DMS153 treated with DMSO at 0.1 percent for 48 hours (cell line): ENCODE measurements around the gene LOXHD1.

Experiments
- DNase-seq: peaks from one replicate; lab custom pipeline; 2025; ENCODE audit not compliant: unreplicated experiment; lab: John Stamatoyannopoulos, UW

LOXHD1 gene

DNA sequence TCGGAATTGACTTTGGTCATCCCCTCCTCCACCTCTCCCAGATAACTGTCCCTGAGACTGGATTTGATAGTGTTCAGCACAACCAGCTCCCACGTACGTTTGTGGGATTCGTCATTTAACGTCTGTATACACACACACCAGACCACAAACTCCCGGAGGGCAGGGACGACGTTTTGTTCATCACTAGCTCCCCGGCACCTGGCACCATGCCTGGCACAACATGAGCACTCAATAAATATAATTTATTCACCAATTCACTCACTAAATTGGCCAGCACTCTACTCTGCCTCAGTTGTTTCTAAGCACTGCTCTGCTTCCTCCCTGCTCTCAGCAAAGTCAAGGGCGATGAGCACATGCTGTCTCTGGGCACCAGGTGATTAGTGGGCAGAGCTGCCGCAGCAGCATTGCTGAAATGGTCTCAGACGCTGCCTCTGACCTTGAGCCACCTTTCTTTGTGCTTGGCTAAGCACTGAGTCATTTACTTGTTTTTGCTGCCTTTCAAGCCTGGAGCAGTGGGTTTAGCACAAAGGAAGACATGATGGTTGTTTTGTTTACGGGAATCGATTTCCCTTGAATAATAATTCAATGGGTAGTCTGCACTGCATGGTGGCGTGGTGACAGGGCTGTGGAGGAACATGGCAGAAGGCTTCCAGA, 19.3 kb upstream of the LOXHD1 start:
- no peak for DNase-seq

DNA sequence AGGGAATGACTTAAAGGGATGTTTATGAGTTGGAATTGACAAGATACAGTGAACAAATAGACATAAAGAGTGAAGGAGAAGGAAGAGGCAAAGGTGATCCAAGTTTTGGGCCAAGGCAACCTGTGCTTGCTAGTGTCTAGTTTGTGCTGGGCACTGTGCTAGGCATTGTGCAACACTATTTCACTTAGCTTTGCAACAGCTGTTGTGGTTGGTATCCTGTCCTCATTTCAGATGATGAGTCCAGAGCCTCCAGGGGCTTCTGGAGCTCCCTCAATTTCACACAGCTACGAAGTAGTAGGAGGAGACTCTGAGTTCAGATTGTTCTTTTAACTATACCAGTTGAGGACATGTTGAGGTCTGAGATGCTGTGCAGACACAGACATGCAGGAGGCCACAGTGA, 18.1 kb upstream of the LOXHD1 start:
- DNase-seq: no peak

DNA sequence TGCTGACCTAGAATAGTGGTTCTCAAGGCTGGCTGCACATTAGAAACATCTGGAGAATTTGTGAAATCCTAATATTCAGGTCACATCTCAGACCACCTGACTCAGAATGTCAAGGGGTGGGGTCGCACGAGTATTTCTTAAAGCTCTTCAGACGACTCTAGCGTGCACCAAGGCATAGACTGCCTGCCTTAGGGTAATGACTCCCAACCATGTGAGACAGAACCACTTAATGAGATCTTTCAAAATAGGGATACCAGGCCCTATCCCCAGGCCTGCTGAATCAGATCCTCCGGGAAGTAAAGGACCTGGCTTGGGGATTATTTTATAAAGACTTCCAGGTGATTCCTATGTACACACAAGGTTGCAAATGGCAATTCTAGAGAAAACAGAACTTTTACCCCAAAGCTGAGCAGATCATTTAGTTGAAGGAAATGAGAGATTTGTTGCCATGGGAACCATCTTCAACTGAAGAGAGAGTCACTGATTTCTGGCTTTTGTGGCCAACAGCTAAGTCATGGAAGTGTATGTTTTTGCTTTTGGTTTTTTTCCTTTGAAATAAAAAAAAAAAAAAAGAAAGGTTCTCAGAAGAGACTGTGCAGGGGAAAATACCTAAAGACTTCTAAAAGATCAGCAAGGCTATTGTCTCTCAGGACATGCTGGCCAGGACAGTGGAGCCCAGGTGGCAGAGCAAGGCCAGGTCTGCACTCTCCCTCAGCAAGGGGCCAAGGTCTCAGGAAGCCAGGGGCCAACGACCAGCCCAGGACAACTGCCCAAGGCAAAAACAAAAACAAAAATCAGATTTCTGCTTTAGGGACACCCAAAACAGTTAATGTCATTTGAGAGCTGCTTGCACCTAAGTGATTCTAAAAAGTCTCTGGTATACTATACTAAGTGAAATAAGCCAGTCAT, 15.3 kb upstream of the LOXHD1 start:
- no peak for DNase-seq

GRCh38 chr18:46668694-46669093, 11.7 kb upstream of the LOXHD1 start:
- DNase-seq: no peak

DNA sequence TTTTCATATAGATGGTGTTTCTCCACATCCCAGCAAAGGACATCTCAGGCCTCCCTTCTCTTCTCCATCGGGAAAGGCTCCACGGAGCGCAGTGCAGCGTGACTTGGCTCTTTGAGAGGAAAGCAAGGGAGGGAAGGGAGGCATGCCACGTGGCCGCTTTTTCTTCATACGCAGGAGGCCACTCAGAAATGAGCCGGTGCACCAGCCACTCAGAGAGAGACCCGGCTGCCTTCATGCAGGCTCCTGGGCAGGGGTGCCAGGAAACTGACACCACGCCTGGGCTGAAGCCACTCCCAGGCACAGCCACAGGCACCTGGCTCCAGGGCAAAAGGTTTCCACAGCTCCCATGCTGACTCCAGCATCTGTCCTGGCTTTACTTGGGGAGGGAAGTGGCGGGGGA, 11.1 kb upstream of the LOXHD1 start:
- DNase-seq: no peak

- DNase-seq: no peak
Observed at GRCh38 chr18:46663539-46663938, 6.5 kb upstream of the LOXHD1 start.

DNA sequence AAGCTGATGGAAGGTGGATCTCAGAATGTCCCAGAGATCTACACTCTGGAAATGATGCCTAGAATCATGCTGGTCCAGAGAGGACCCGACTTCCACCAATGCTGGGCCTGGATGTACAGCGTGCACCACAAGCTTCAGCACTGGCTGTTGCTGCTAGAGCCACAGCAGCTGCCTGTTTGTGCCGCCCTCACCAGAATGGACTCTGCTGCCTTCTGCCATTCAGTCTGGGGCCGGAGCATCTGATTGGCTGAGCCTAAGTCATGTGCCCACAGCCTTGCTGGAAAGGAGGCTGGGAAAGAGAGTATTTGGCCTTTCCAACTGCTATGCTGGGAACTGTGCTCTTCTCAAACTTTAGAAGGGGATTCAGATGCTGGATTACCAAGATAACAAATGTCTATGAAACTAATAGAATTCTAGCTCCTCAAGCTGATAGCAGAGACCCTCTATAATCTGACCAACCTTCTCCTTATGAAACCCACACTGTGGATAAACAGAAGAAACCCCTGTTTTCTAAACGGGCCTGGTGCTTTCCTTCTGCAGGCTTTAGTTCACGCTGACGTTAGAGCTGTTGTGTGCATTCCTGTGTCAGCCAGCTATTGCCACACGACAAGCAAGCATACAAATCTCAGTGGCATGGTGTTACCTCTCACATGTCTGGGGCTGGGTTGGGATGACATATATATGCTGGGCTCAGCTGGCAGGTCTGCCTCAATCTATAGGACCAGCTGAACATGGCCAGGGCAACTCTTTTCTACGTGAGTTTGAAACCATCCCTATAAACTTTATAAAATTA, 4.1 kb upstream of the LOXHD1 start:
- no peak for DNase-seq

DNA sequence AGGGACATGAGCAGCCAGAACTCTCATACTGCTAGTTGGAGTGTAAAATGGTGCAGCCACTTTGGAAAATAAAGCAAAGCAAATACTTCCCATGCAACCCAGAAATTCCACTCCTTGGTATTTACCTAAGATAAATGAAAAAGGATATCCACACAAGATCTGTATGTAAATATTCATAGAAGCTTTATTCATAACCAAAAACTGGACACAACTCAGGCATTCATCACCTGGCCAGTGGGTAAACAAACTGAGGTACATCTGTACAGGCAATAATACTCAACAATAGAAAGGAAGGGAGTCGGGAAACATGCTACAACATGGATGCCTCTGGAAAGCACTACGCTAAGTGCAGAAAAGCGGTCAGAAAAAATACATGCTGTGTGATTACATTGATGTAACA, 2.5 kb upstream of the LOXHD1 start:
- DNase-seq: no peak

DNA sequence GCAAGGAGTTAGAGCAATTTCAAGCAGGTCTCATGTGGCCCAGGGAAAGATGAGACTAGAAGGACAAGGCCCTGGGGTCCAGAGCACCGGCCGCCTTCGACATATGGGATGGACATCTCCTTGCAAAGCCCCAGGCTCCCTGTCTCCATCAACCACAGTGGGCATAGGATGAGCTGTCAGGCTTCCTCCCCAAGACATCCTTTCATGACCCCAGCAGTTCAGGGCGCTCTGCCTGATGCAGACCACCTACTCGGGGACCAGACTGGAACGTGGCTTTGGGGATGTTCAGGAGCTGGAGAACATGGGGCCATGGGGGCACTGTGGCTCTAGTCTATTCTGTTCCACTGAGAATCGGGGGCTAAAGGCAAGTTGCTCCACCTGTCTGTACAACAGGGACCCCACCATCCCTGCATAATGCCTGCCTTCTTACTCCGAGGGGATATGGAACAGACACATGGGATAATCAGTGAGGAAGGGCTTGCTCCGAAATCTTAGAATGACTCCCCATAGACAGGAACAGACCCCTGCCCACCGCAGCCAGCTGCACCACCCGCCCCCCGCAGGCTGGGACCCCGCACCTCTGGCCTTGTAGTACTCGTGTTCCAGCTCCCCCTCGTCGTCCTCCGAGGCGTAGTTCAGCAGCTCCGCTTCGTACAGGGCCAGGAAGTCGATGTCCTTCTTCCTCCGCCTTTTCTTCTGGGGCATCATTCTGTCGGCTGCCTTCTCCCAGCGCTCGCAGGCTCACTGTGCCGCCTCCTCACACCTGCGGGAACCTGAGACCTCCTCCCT, 500 bp downstream of the LOXHD1 start:
- DNase-seq: no peak

DNA sequence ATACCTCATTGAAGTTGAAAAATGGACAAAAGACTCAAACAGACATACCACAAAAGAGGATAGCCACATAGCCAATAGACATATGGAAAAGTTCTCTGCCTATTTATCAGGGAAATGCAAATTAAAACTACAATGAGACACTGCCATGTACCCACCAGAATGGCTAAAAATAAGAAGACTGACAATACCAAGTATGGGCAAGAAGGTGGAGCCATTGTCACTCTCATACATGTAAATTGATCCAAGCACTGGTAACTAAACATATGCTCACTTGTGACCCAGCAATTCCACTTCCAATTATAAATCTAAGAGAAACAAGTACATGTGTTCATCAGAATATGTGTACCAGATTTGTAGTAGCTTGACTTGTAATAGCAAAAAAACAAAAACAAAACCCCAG, 4.6 kb downstream of the LOXHD1 start:
- no peak for DNase-seq

GRCh38 chr18:46650681-46651080, 6.3 kb downstream of the LOXHD1 start:
- DNase-seq: no peak

DNA sequence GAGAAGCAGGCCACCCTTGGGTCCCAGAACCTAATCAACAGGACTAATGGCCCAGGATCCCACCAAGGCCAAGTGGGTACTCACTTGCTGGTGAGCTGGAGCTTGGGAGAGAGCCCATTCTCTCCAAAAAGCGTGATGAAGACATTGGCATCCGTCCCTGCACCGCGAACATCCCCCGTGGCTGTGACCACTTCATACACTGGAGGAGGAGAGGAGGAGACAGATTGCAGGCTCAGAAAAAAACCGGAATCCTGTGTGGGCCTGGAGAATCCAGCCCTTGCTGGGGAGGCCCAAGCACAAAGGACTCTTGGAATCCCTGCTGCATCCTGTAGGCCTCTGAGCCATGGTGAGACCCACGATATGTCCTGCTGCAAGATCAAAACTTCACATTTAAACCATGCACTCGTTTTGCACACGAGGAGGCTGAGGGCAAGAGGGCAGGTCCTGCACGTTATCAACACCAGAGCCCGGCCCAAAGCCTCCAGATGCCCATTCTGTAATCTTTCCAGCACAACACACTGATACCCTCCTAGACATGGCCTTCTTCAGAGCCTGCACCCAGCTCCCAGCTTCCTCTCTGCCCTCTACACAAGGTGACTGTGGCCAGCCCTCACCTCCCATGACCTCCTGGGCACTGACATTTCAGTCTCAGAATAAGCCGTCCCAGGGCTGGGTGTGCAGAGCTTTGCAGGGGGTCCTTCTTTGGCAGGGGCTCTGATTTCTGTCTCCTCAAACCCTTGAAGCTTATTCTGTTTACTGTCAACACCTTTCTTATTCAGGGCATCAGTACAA, 7.8 kb downstream of the LOXHD1 start:
- no peak for DNase-seq

DNA sequence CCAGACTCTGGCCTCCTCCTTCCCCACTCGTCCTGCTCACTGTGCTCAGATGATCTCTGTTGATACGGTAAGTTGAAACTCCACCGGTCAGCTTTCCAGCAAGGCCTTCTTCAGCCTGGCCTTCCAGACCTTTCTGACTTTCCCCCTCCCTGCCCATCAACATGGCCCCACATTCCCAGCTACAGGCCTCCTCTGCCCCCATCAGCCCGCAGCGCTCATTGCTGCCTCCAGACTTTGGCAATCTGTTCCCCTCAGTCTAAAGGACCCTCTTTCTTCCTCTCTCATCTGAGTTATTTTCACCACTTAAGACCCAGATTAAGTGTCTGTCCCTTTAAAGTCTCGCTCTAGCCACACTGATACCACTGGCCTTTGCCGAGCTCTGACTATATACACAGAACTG, 10.6 kb downstream of the LOXHD1 start:
- DNase-seq: no peak

GRCh38 chr18:46642561-46642960, 14.5 kb downstream of the LOXHD1 start:
- no peak for DNase-seq

GRCh38 chr18:46641917-46642316, 15.1 kb downstream of the LOXHD1 start:
- no peak for DNase-seq

- no peak for DNase-seq
Observed at GRCh38 chr18:46639386-46639785, 17.6 kb downstream of the LOXHD1 start.

- DNase-seq: no peak
Observed at GRCh38 chr18:46636040-46636630, 20.9 kb downstream of the LOXHD1 start.

DNA sequence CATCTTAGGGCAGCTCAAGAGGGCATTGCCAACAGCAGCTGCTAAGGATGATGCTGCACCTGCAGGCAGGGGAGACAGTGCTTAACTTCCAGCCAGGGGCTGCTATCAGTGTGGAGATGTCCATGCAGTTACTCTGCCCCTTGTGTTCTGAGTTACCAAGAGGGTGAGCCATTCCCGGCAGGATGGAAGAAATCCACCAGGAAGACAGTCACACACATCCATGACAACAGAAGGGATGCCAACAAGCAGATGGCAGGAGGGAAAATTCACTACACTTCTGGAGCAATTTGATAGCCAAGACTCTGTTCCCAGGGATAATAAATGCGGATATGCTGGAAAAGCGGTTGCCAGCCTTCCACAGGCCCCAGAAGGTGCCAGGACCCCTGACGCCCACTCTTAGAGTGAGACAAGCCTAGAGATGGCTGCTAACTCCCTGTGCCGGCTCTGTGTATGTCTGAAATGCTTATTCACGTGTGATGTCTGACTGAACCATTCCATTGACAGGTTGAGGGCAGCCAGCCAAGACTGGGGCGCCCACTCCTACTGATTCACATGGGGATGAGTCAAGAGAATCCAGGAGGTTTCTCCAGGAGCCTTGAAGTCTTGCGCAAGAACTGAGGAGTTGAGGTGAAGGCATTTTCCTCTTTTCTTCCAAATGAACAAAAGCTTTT, 24.5 kb downstream of the LOXHD1 start:
- no peak for DNase-seq

DNA sequence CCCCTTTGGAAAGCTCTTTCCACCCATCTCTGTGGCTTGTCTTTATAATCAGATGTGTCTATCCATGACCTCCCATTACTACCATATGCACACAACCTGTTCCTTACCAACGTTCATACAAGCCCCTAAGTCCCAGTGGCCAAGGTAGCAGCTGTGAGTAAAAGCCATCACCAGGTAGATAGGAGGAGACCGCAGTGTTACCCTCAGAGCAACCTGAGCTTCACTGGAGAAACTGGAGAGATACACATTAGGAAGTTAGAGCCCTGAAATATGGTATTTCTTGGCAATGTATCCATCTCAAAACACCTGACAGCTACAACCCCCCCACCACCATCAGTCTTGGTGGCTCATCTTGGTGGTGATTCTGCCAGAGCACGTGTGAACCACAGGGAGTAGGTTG, 26.0 kb downstream of the LOXHD1 start:
- no peak for DNase-seq
